ENCODE data around the gene CHD9NB.

DNA sequence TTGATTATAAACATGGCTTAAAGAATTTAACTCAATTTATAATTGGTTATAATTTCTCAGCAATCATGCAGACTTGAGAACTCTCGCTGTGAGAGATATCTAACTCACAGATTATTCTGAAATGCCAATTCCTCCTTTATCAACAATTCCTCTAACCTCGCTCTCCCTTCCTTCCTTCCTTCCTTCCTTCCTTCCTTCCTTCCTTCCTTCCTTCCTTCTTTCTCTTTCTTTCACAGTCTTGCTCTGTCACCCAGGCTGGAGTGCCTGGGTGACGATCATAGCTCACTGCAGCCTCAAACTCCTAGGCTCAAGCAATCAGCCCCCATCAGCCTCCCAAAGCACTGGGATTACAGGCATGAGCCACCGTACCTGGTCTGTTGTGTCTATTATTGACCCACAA, 44.5 kb upstream of the CHD9NB start:
- TF ChIP-seq, protein P1, sequence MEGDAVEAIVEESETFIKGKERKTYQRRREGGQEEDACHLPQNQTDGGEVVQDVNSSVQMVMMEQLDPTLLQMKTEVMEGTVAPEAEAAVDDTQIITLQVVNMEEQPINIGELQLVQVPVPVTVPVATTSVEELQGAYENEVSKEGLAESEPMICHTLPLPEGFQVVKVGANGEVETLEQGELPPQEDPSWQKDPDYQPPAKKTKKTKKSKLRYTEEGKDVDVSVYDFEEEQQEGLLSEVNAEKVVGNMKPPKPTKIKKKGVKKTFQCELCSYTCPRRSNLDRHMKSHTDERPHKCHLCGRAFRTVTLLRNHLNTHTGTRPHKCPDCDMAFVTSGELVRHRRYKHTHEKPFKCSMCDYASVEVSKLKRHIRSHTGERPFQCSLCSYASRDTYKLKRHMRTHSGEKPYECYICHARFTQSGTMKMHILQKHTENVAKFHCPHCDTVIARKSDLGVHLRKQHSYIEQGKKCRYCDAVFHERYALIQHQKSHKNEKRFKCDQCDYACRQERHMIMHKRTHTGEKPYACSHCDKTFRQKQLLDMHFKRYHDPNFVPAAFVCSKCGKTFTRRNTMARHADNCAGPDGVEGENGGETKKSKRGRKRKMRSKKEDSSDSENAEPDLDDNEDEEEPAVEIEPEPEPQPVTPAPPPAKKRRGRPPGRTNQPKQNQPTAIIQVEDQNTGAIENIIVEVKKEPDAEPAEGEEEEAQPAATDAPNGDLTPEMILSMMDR (IDR thresholded peaks at IDR 0.05), result no peak
- TF ChIP-seq EP300 (IDR thresholded peaks at IDR 0.05), result no peak
- TF ChIP-seq POLR2A (IDR thresholded peaks at IDR 0.05), result no peak
- TF ChIP-seq POLR2AphosphoS5 (IDR thresholded peaks at IDR 0.05), result no peak
